Skeletal muscle satellite cell (primary cell): Measurements from ENCODE around the gene CRYBA1.

ENCODE experiments used
- H3K27me3 ChIP-seq: 2 replicates; pipeline ENCODE4 v1.7.0; 2013; ENCODE audit warnings: low read length; ENCODE audit not compliant: control insufficient read depth, insufficient read depth
- H3K36me3 ChIP-seq: 2 replicates; pipeline ENCODE4 v1.7.0; 2013; ENCODE audit warnings: mild to moderate bottlenecking, control low read depth, low read length; ENCODE audit not compliant: insufficient read depth
- H3K4me1 ChIP-seq: 2 replicates; pipeline ENCODE4 v1.7.0; 2013; ENCODE audit warnings: low read length; ENCODE audit not compliant: control insufficient read depth, insufficient read depth
- H3K4me2 ChIP-seq: 2 replicates; pipeline ENCODE4 v1.7.0; 2013; ENCODE audit warnings: mild to moderate bottlenecking, low read length
- H3K4me3 ChIP-seq: 2 replicates; pipeline ENCODE4 v1.7.0; 2013; ENCODE audit warnings: low read length
- H3K9ac ChIP-seq: 2 replicates; pipeline ENCODE4 v1.7.0; 2013; ENCODE audit warnings: mild to moderate bottlenecking, low read depth, low read length, moderate library complexity
- H3K9me3 ChIP-seq: replicated peaks from 2 replicates; pipeline ENCODE4 v1.7.0; 2013; ENCODE audit warnings: mild to moderate bottlenecking, control low read depth, low read length

CRYBA1 gene

GRCh38 chr17:29283961-29284360 is 37.3 kb downstream of the CRYBA1 start:
- H3K27me3 ChIP-seq = no peaks in the 10 kb centered on the region
- no peaks in the 10 kb centered on the region for H3K9me3 ChIP-seq
- no peak overlapping the region for H3K9ac ChIP-seq
- peak overlapping the region; percentile 28 for H3K4me2 ChIP-seq
- H3K4me1 ChIP-seq = peaks cover 7% of the 10 kb centered on the region
- peaks cover 85% of the 10 kb centered on the region for H3K36me3 ChIP-seq
- H3K4me3 ChIP-seq = no peak overlapping the region

GRCh38 chr17:29289852-29290251 is 43.2 kb downstream of the CRYBA1 start:
- H3K36me3 ChIP-seq = peaks cover 49% of the 10 kb centered on the region
- peak overlapping the region; percentile 92 for H3K4me3 ChIP-seq

GRCh38 chr17:29291163-29291752 is 44.6 kb downstream of the CRYBA1 start:
- Histone ChIP-seq H3K4me1 (peaks cover 36% of the 10 kb centered on the region), H3K36me3 (peaks cover 38% of the 10 kb centered on the region), H3K9ac (peak overlapping the region; percentile 99), H3K4me3 (peak overlapping the region; percentile 92), H3K9me3 (no peaks in the 10 kb centered on the region), H3K27me3 (no peaks in the 10 kb centered on the region), H3K4me2 (peak overlapping the region; percentile 93)

More at GRCh38 chr17:29289852-29290251, 43.2 kb downstream of the CRYBA1 start:
- Histone ChIP-seq H3K4me1 (peaks cover 36% of the 10 kb centered on the region), H3K27me3 (no peaks in the 10 kb centered on the region), H3K9me3 (no peaks in the 10 kb centered on the region), H3K4me2 (peak overlapping the region; percentile 93), H3K9ac (peak overlapping the region; percentile 99)

GRCh38 chr17:29292071-29292991 is 45.7 kb downstream of the CRYBA1 start:
- Histone ChIP-seq H3K4me1 (peaks cover 36% of the 10 kb centered on the region), H3K9ac (peak overlapping the region; percentile 99), H3K4me3 (peak overlapping the region; percentile 92), H3K4me2 (peak overlapping the region; percentile 93), H3K27me3 (no peaks in the 10 kb centered on the region), H3K36me3 (peaks cover 27% of the 10 kb centered on the region), H3K9me3 (no peaks in the 10 kb centered on the region)

GRCh38 chr17:29292992-29293889 is 46.6 kb downstream of the CRYBA1 start:
- Histone ChIP-seq H3K27me3 (no peaks in the 10 kb centered on the region), H3K4me2 (peak overlapping the region; percentile 78), H3K36me3 (peaks cover 21% of the 10 kb centered on the region), H3K4me3 (peak overlapping the region; percentile 92), H3K9ac (peak overlapping the region; percentile 99), H3K4me1 (peaks cover 33% of the 10 kb centered on the region), H3K9me3 (no peaks in the 10 kb centered on the region)

GRCh38 chr17:29293890-29294579 is 47.4 kb downstream of the CRYBA1 start, which contains the start of gene NUFIP2:
NUFIP2 (minus strand) TSS chr17:29294148; CDS start chr17:29294059, 89 bp downstream.
- Histone ChIP-seq H3K36me3 (peaks cover 15% of the 10 kb centered on the region), H3K4me1 (peaks cover 29% of the 10 kb centered on the region), H3K9me3 (no peaks in the 10 kb centered on the region), H3K4me3 (peak within 1 kb of the TSS; percentile 92), H3K4me2 (peak within 1 kb of the TSS; percentile 80), H3K9ac (peak within 1 kb of the TSS; percentile 99), H3K27me3 (no peaks in the 10 kb centered on the region)

- Histone ChIP-seq H3K27me3 (no peaks in the 10 kb centered on the region), H3K36me3 (peaks cover 12% of the 10 kb centered on the region), H3K9me3 (no peaks in the 10 kb centered on the region), H3K4me1 (peaks cover 25% of the 10 kb centered on the region), H3K9ac (peak overlapping the region; percentile 89), H3K4me2 (peak overlapping the region; percentile 80), H3K4me3 (peak overlapping the region; percentile 92)
Measured at GRCh38 chr17:29294580-29294900, 47.9 kb downstream of the CRYBA1 start.

GRCh38 chr17:29295420-29295819 is 48.8 kb downstream of the CRYBA1 start:
- Histone ChIP-seq H3K4me2 (no peak overlapping the region), H3K9ac (no peak overlapping the region), H3K27me3 (no peaks in the 10 kb centered on the region), H3K4me3 (no peak overlapping the region), H3K36me3 (peaks cover 7% of the 10 kb centered on the region), H3K9me3 (no peaks in the 10 kb centered on the region), H3K4me1 (peaks cover 16% of the 10 kb centered on the region)

GRCh38 chr17:29299031-29299430 is 52.4 kb downstream of the CRYBA1 start:
- peaks cover 6% of the 10 kb centered on the region for H3K4me1 ChIP-seq
- no peaks in the 10 kb centered on the region for H3K36me3 ChIP-seq
- H3K4me3 ChIP-seq = no peak overlapping the region
- H3K4me2 ChIP-seq = no peak overlapping the region
- H3K27me3 ChIP-seq = no peaks in the 10 kb centered on the region
- H3K9me3 ChIP-seq = no peaks in the 10 kb centered on the region
- H3K9ac ChIP-seq = no peak overlapping the region

- H3K4me1 ChIP-seq = no peaks in the 10 kb centered on the region
- no peaks in the 10 kb centered on the region for H3K36me3 ChIP-seq
- H3K27me3 ChIP-seq = no peaks in the 10 kb centered on the region
- no peak overlapping the region for H3K4me2 ChIP-seq
- no peak overlapping the region for H3K4me3 ChIP-seq
- no peak overlapping the region for H3K9ac ChIP-seq
- no peaks in the 10 kb centered on the region for H3K9me3 ChIP-seq
Measured at GRCh38 chr17:29303386-29303785, 56.7 kb downstream of the CRYBA1 start.
